Kidney capillary endothelial cell (primary cell): ENCODE results near the gene FSD1.
"Not testable (repeated sequence)": the region's sequence is repeated elsewhere in the genome, so short reads cannot be mapped to it uniquely, and the experiment has no call there.

Experiments
- DNase-seq: peaks from one replicate; pipeline ENCODE4 v3.0.0-alpha.2; 2018; ENCODE audit warnings: low spot score

The FSD1 gene

GRCh38 chr19:4345342-4346019, 41.1 kb downstream of the FSD1 start:
- no peak for DNase-seq

GRCh38 chr19:4346020-4346383, 41.6 kb downstream of the FSD1 start:
- no peak for DNase-seq

DNA sequence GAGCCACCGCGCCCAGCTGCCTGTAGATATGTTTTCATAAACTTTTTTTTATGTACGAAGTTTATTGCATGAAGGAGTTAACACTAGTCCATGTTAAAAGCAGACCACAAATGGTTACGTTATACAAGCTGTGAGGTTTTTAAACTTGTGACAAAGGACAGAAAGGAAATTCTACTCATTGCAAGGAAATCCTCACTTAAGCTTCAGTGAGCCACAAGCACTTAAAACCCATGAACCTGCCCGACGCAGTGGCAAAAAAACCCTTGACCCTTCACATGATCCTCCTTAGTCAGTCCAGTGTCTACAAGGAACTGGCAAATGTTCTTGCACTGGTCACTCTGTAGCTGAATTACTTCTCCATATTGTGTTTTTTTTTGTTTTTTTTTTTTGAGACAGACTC, 43.1 kb downstream of the FSD1 start:
- no peak for DNase-seq

DNA sequence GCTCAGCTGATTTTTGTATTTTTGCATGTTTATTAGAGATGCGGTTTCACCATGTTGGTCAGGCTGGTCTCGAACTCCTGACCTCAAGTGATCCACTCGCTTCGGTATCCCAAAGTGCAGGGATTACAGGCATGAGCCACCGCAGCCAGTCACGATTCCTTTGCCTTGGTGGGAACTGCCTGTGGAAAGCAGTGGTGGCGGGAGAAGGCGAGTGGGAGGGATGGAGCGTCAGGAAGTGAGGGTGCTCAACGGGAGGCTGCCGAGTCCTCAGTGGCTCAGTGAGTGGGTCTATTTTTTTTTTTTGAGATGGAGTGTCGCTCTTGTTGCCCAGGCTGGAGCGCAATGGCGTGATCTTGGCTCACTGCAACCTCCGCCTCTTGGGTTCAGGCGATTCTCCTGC, 44.8 kb downstream of the FSD1 start:
- DNase-seq = not testable (repeated sequence)

GRCh38 chr19:4350111-4350510, 45.7 kb downstream of the FSD1 start:
- no peak for DNase-seq

- DNase-seq = no peak
These were observed 46.3 kb downstream of the FSD1 start for GRCh38 chr19:4350726-4351125.

DNA sequence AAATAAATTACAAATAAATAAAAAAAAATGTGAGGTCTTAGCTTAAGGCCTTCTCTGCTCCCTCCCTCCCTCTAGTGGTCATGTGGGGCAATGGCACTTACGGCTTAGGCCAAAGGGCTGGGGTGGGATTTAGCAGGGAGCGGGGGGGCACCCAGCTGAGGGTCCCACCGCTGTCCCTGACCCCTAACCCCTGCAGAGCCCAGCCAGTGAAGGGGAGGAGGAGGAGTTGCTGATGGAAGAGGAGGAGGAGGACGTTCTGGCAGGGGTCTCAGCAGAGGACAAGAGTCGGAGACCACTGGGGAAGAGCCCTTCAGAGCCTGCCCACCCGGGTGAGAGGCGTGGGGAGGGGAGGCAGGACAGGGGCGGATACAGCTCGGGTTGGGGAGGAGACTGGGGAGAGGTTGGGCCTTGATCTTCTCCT, 48.3 kb downstream of the FSD1 start:
- DNase-seq = peak; percentile 46

DNA sequence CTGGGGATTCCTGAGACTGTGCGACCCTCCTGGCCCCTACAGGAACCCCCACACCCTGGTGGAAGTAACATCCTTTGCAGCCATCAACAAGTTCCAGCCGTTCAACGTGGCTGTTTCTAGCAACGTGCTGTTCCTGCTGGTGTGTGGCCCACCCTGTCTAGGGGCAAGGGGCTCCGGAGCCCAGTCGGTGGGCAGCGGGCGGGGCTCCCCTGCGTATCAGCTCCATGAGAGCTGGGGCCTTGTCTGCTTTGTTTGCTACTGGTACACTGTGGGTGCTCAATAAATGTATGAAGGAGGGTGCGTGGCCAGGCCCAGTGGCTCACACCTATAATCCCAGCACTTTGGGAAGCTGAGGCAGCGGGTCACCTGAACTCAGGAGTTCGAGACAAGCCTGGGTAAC, 49.9 kb downstream of the FSD1 start:
- no peak for DNase-seq

GRCh38 chr19:4354897-4355296, 50.5 kb downstream of the FSD1 start:
- DNase-seq = no peak

- no peak for DNase-seq
These were observed 52.8 kb downstream of the FSD1 start for GRCh38 chr19:4357095-4357797.

DNA sequence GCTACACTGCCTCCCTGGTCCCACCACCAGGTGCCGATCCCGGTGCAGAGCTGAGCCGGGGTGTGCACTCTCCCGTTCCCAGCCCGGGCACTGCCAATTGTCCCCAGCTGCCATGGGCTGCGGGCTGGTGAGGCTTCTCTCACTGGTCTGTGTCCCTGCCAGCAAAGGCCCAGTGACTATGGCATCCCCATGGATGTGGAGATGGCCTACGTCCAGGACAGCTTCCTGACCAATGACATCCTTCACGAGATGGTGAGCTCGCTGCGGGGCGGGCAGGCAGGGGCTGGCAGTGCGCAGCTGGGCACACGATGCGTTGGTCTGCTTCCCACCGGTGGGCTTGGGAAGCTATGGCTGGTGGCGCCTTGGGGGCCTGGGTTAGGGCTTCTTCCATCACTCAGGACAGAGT, 53.5 kb downstream of the FSD1 start:
- DNase-seq = no peak

GRCh38 chr19:4358709-4359626, 54.6 kb downstream of the FSD1 start:
- DNase-seq = no peak

- no peak for DNase-seq
These were observed 55.2 kb downstream of the FSD1 start for GRCh38 chr19:4359627-4360000.

GRCh38 chr19:4360081-4360569, 55.7 kb downstream of the FSD1 start:
- no peak for DNase-seq

DNA sequence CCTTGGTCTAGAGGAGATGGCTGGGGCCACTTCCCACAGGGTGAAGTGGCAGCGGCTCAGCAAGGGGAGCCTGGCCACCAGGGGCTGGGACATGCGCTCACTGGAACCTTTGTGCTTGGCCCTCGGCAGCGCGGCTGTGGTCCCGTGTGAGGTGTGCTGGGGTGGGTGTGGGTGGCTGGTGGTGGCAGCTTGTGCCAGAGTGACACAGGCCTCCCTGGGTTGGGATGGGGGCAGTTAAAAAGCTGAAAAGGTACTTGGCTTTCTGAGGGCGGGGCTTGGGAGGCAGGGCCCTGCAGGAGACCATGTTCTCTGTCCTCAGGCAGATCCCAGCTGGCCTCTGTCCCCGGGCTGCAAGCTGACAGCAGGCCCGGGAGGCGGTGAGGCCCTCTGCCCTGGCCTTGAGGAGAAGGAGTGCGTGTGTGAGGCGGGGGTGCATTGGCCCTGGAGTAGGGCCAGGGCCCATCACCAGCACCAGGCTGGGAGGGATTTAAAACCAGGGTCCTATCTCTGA, 56.3 kb downstream of the FSD1 start:
- no peak for DNase-seq

DNA sequence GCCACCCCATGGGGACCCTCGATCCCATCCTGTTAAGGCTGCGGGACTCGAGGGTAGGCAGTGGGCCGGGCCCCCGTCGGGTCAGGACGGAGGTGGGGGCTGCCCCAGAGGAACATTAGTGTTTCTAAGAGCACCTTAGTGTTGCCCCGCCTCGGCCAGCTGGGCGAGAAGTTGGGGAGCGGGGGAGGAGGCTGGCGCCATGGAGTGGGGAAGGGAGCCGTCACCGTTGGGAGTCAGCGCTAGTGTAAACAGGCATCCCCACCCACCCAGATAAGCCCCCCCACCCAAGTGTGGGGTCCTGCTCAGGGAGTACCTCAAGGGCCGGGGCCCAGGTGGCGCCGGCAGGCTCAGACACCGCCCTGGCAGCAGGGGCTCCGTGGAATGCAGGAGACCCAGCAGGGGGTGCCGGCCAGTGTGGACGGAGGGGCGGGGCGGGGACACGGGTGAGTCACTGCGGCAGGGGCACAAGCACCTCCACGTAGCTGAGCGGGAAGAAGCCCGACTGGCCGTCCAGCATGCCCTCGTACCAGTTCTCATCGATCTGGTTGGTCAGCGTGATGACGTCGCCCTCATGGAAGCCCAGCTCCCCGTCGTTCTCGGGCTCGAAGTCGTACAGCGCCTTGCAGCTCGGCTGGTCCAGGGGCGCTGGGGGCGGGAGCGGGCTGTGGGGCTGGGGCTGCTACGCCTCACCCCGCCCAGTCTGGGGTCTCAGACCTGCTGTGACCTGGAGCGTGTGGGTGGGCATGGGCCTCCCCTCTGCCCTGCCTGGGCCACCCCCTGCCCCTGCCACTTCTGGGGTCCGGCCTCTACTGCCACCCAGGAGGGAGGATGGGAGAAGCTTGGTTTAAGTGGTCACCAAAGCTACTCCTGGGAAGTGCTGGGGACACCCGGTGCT, 57.0 kb downstream of the FSD1 start:
- no peak for DNase-seq

GRCh38 chr19:4362101-4362828, 57.9 kb downstream of the FSD1 start:
- no peak for DNase-seq

DNA sequence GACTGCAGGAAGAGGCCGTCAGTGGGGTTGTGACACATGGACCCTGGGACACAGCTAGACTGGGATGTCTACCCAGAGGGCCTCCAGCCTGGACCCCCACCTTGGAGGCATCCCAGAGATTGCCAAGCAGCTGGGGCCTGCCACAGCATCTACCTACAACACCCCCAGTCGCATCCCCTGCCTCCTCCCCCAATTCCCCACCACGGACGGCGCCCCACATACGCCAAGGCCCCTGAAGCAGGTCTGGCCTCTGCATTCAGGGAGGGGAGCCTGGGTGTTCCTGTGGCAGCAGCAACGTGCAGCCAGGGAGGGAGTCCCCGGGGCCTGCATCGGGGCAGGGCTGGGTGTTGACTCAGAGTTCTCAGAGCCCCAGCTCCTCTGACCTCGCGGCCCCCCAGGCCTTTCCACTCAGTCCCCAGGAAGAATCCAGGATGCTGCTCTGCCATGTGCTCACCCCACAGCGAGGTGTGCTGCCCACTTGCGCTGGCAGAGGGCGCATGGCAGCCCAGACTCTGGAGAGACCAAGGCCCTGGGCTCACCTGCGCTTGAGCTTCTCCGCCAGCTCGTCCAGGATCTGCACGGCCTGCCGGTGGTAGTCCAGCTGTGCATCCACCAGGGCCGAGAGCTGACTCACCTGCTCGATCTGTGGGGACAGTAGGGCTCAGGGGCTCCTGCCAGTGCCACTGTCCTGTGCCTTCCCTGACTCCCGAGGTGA, 58.6 kb downstream of the FSD1 start:
- no peak for DNase-seq

GRCh38 chr19:4363571-4364304, 59.3 kb downstream of the FSD1 start:
- no peak for DNase-seq
